NB4 (cell line): ENCODE data around the gene SPNS3.

ENCODE experiments used
- DNase-seq: peaks from one replicate; pipeline ENCODE4 v3.0.0; 2010; ENCODE audit warnings: low read depth
- H3K4me3 ChIP-seq: one replicate; pipeline ENCODE4 v1.5.1; 2011; ENCODE audit warnings: mild to moderate bottlenecking, low read depth, low read length, moderate library complexity
- CTCF ChIP-seq: IDR thresholded peaks from one replicate; pipeline ENCODE4 v1.5.1; 2012; ENCODE audit warnings: low read depth, low read length
- MAX ChIP-seq: IDR thresholded peaks from 2 replicates; pipeline ENCODE4 v1.6.1; 2011; ENCODE audit warnings: low read depth, low read length
- MYC ChIP-seq: IDR thresholded peaks from 2 replicates; pipeline ENCODE4 v1.6.1; 2011; ENCODE audit warnings: low read depth, low read length
- POLR2A ChIP-seq: IDR thresholded peaks from 2 replicates; pipeline ENCODE4 v1.6.1; 2011; ENCODE audit warnings: mild to moderate bottlenecking; ENCODE audit not compliant: insufficient read length; ENCODE audit errors: extremely low read depth

SPNS3 gene

GRCh38 chr17:4448197-4448980 is 14.6 kb downstream of the SPNS3 start:
- H3K4me3 ChIP-seq: no peak overlapping the region
- no peak for TF ChIP-seq POLR2A
- no peak for TF ChIP-seq CTCF
- no peak for DNase-seq

- no peak for DNase-seq
- H3K4me3 ChIP-seq: no peak overlapping the region
- TF ChIP-seq CTCF: no peak
- TF ChIP-seq POLR2A: no peak
- no peak for TF ChIP-seq MAX
- TF ChIP-seq MYC: no peak
Measured at GRCh38 chr17:4449736-4450135, 16.0 kb downstream of the SPNS3 start.

- DNase-seq: no peak
- TF ChIP-seq POLR2A: no peak
- no peak for TF ChIP-seq CTCF
- no peak for TF ChIP-seq MYC
- TF ChIP-seq MAX: no peak
- no peak overlapping the region for H3K4me3 ChIP-seq
Measured at GRCh38 chr17:4450710-4451316, 17.1 kb downstream of the SPNS3 start.

- DNase-seq: no peak
- H3K4me3 ChIP-seq: no peak overlapping the region
- TF ChIP-seq MAX: no peak
- TF ChIP-seq CTCF: no peak
- TF ChIP-seq MYC: no peak
- no peak for TF ChIP-seq POLR2A
Measured at GRCh38 chr17:4453812-4454591, 20.3 kb downstream of the SPNS3 start.

- no peak overlapping the region for H3K4me3 ChIP-seq
- DNase-seq: no peak
- no peak for TF ChIP-seq MAX
- no peak for TF ChIP-seq CTCF
- TF ChIP-seq POLR2A: no peak
- TF ChIP-seq MYC: no peak
Measured at GRCh38 chr17:4460661-4461060, 26.9 kb downstream of the SPNS3 start.
